Neural cell (in vitro differentiated cells): ENCODE data around the gene APBB2.

Experiments
- EP300 ChIP-seq: fragments of 450-650 bp; conservative IDR thresholded peaks from 2 replicates; pipeline ENCODE4 v1.6.1; 2014; ENCODE audit warnings: antibody characterized with exemption, mild to moderate bottlenecking, moderate library complexity; ENCODE audit not compliant: poor library complexity, severe bottlenecking
- EZH2 ChIP-seq: fragments of 200-600, 300-800 bp; shearing (Covaris generic), sonication (generic); IDR thresholded peaks from 2 replicates; pipeline ENCODE4 v1.6.1; 2014; ENCODE audit warnings: antibody characterized with exemption, low read length, borderline replicate concordance, mild to moderate bottlenecking; ENCODE audit not compliant: insufficient read depth, poor library complexity, severe bottlenecking
- MXI1 ChIP-seq: fragments of 450-650 bp; conservative IDR thresholded peaks from 2 replicates; pipeline ENCODE4 v1.6.1; 2014; ENCODE audit warnings: antibody characterized with exemption, mild to moderate bottlenecking; ENCODE audit not compliant: poor library complexity, severe bottlenecking
- RAD21 ChIP-seq: fragments of 450-650 bp; conservative IDR thresholded peaks from 2 replicates; pipeline ENCODE4 v1.6.1; 2014; ENCODE audit warnings: antibody characterized with exemption, mild to moderate bottlenecking, moderate library complexity
- SMC3 ChIP-seq: fragments of 450-650 bp; conservative IDR thresholded peaks from 2 replicates; pipeline ENCODE4 v1.6.1; 2014; ENCODE audit warnings: antibody characterized with exemption, mild to moderate bottlenecking, moderate library complexity; ENCODE audit not compliant: poor library complexity
- TF ChIP-seq, protein P1 (sequence below): fragments of 450-650 bp; IDR thresholded peaks from 2 replicates; pipeline ENCODE4 v1.5.1; 2014; ENCODE audit warnings: antibody characterized with exemption, mild to moderate bottlenecking, moderate library complexity; ENCODE audit not compliant: poor library complexity, severe bottlenecking

DNA sequence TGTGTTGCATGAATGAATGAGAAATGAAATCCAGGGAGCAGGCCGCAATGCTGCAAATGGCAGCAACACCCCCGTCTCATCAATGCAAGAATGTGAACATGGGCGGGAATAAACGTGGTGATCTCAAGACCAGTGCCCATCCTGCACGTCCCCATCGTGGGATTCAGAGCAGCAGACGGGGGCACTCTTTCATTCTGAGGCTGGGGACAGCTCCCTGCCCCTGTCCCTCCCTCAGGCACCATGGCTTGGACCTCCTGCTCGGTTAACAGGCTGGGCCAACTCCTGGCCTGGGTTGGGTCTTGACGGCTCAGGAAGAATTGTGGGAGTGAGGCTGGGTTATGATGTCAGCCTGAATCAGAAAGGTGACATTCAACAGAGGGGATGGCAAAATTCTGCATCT, 385.7 kb downstream of the APBB2 start:
- TF ChIP-seq, protein P1, sequence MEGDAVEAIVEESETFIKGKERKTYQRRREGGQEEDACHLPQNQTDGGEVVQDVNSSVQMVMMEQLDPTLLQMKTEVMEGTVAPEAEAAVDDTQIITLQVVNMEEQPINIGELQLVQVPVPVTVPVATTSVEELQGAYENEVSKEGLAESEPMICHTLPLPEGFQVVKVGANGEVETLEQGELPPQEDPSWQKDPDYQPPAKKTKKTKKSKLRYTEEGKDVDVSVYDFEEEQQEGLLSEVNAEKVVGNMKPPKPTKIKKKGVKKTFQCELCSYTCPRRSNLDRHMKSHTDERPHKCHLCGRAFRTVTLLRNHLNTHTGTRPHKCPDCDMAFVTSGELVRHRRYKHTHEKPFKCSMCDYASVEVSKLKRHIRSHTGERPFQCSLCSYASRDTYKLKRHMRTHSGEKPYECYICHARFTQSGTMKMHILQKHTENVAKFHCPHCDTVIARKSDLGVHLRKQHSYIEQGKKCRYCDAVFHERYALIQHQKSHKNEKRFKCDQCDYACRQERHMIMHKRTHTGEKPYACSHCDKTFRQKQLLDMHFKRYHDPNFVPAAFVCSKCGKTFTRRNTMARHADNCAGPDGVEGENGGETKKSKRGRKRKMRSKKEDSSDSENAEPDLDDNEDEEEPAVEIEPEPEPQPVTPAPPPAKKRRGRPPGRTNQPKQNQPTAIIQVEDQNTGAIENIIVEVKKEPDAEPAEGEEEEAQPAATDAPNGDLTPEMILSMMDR, result no peak
- no peak for TF ChIP-seq RAD21
- no peak for TF ChIP-seq MXI1
- TF ChIP-seq EP300, result no peak
- TF ChIP-seq SMC3, result no peak
- no peak for TF ChIP-seq EZH2
